Measurements from ENCODE around the gene CGREF1.

- TF ChIP-seq ZNF146 (tag by site-specific recombination; IDR thresholded peaks at IDR 0.05) (no peak), YY1 (tag by site-specific recombination; IDR thresholded peaks at IDR 0.05) (no peak), CTCF (tag by site-specific recombination; IDR thresholded peaks at IDR 0.05) (no peak), ZNF138 (tag by site-specific recombination; IDR thresholded peaks at IDR 0.05; ENCODE audit: borderline replicate concordance) (no peak), SETDB1 (IDR thresholded peaks at IDR 0.05; ENCODE audit: insufficient read length, low read length) (no peak), ZNF133 (tag by site-specific recombination; IDR thresholded peaks at IDR 0.05) (no peak), ZNF624 (tag by site-specific recombination; IDR thresholded peaks at IDR 0.05) (no peak), PRDM1 (tag by site-specific recombination; IDR thresholded peaks at IDR 0.05) (no peak), ZNF645 (tag by site-specific recombination; IDR thresholded peaks at IDR 0.05) (no peak), REST (tag by site-specific recombination; IDR thresholded peaks at IDR 0.05) (no peak), ZNF529 (tag by site-specific recombination; IDR thresholded peaks at IDR 0.05; ENCODE audit: insufficient replicate concordance) (no peak)
These were observed 23.5 kb downstream of the CGREF1 start for GRCh38 chr2:27095427-27095744.

Data from HEK293 (cell line).